Lower leg skin (tissue), 3 donors: ENCODE measurements around the gene PLCB1.

Source experiments
- POLR2A ChIP-seq, 2 donors: fragments of 450-650 bp; IDR thresholded peaks; one replicate each; pipeline ENCODE4 v1.6.1; 2016 to 2017; ENCODE audit warnings: antibody characterized with exemption in 2 of 2, mild to moderate bottlenecking in 1 of 2, moderate library complexity in 1 of 2
- TF ChIP-seq, protein P1 (sequence below), 3 donors: fragments of 450-650 bp; IDR thresholded peaks; one replicate each; pipeline ENCODE4 v1.5.1; 2016; ENCODE audit warnings: antibody characterized with exemption in 3 of 3, mild to moderate bottlenecking in 3 of 3, moderate library complexity in 2 of 3

DNA sequence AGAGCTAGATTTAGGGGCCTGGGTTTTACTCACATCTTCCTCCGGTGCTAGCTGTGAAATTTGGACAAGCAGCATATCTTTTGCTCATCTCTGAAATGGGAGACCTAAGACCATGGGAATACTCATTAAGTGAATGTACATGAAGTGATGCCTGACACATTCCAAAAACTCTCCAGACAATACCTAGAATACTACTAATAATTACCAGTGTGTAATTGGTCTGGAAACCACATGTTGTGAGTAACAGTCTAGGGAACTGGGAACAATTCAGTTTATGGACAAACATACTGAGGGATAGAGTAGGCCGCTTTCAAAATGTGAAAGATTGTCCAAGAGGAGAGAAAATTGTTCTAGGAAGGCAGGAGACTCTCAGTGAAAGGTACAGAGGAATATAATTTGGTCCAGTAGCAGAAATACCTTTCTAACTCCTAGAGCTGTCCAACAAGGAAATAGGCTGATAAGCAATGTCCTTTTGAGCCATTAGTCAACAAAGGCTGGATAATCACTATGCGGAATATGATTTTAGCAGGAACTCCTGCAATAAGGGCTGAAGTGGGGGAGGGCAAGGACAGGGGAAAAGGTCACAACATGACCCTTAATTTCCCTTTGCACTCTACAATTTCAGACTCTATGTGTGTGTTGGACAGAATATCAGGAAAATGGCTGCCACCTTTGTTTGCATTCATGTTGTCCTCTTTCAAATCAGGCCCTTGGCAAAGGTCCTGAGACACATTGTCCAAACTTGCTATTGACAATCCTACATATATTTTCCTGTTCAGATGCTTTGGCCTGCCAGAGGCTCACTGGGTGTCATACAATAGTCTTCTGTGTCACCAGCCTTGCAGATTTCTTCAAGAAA, 315.4 kb downstream of the PLCB1 start:
- no peak for TF ChIP-seq POLR2A (IDR thresholded peaks at IDR 0.05)
- TF ChIP-seq, protein P1, sequence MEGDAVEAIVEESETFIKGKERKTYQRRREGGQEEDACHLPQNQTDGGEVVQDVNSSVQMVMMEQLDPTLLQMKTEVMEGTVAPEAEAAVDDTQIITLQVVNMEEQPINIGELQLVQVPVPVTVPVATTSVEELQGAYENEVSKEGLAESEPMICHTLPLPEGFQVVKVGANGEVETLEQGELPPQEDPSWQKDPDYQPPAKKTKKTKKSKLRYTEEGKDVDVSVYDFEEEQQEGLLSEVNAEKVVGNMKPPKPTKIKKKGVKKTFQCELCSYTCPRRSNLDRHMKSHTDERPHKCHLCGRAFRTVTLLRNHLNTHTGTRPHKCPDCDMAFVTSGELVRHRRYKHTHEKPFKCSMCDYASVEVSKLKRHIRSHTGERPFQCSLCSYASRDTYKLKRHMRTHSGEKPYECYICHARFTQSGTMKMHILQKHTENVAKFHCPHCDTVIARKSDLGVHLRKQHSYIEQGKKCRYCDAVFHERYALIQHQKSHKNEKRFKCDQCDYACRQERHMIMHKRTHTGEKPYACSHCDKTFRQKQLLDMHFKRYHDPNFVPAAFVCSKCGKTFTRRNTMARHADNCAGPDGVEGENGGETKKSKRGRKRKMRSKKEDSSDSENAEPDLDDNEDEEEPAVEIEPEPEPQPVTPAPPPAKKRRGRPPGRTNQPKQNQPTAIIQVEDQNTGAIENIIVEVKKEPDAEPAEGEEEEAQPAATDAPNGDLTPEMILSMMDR (IDR thresholded peaks at IDR 0.05), result no peak
